Mammary epithelial cell (primary cell): Measurements from ENCODE around the gene GPR26.

Source experiments
- CTCF ChIP-seq, 2 donors: IDR thresholded peaks in 1 of 2; conservative IDR thresholded peaks in 1 of 2; 2 replicates each; pipeline ENCODE4 v1.5.1; 2011 to 2012; ENCODE audit warnings: inconsistent platforms in 2 of 2, low read length in 2 of 2, mild to moderate bottlenecking in 2 of 2, control low read depth in 1 of 2, low read depth in 1 of 2; ENCODE audit not compliant: insufficient read depth in 1 of 2; ENCODE audit errors: extremely low read depth in 1 of 2
- EZH2 ChIP-seq: IDR thresholded peaks from 2 replicates; pipeline ENCODE4 v1.6.1; 2012; ENCODE audit warnings: low read length, inconsistent platforms, borderline replicate concordance

DNA sequence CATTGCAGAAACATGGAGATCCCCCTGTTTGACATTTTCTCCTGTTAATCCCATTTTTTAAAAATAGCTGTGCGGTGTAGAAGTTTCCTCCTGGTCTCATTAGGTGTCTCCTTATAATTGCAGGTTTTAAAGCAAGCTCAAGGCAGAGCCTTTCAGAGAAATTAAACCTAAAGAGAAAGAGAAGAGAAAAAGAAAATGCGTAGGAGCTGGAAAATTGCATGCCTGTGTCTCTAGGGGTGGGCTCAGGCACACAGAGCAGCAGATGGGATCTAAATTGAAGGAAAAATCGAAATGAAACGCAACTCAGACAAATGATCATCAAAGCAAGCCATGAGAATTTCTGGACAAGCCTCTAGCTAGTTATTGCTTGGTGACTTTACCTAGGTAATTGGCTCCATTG lies 40.1 kb downstream of the GPR26 start:
- no peak for TF ChIP-seq EZH2
- TF ChIP-seq CTCF (conservative IDR thresholded peaks at IDR 0.05 in 1 of 2, IDR thresholded peaks at IDR 0.05 in 1 of 2; ENCODE audit: extremely low read depth in 1 of 2, insufficient read depth in 1 of 2, low read depth in 1 of 2, low read length in 2 of 2): no peak
